GM19452 (cell line): Measurements from ENCODE around the gene KNTC1.
"Not testable (repeated sequence)": the region's sequence is repeated elsewhere in the genome, so short reads cannot be mapped to it uniquely, and the experiment has no call there.

Experiments
- ATAC-seq: cut with Tn5 transposase; IDR thresholded peaks from one replicate; pipeline ENCODE4 v1.9.1; 2021; ENCODE audit not compliant: unreplicated experiment

The KNTC1 gene

DNA sequence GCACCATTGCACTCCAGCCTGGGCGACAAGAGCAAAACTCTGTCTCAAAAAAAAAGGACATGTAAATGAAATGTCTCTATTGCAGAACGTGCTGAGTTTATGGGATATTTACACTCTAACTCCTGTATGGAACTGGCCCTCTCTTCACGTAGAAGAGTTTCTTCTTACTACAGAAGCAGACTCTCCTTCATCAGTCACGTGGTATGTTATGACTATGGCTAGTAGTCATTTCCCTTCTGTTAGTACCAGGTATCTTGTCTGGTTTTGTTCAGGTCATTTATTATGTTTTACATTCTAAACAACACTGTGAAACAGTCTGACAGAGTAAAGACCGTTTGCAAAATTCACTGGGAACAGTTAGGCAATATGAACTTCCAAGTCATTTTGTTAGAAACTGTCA lies 20.3 kb downstream of the KNTC1 start:
- no peak for ATAC-seq

DNA sequence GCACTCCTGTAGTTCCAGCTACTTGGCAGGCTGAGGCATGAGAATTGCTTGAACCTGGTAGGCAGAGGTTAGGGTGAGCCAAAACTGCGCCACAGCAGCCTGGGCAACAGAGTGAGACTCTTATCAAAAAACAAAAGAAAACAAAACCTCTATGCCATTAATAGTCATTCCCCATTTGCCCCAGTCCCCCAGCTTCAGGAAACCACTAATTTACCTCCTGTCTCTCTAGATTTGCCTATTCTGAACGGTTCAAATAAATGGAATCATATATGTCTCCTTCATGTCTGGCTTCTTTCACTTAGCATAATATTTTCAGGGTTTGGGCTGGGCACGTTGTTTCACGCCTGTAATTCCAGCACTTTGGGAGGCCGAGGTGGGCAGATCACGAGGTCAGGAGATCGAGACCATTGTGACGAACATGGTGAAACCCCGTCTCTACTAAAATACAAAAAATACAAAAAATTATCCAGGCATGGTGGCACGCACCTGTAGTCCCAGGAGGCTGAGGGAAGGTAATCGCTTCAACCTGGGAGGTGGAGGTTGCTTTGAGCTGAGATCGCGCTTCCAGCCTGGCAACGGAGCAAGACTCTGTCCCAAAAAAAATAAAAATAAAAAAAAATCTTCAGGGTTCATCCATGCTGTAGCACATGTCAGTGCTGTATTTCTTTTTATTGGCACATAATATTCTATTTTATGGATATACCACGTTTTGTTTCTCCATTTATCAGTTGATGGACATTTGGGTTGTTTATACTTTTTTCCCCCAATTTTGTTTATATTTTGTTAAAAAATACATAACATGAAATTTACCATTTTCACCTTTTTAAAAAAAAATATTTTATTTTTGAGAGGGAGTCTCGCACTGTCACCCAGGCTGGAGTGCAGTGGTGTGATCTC lies 31.9 kb downstream of the KNTC1 start:
- ATAC-seq, result no peak

DNA sequence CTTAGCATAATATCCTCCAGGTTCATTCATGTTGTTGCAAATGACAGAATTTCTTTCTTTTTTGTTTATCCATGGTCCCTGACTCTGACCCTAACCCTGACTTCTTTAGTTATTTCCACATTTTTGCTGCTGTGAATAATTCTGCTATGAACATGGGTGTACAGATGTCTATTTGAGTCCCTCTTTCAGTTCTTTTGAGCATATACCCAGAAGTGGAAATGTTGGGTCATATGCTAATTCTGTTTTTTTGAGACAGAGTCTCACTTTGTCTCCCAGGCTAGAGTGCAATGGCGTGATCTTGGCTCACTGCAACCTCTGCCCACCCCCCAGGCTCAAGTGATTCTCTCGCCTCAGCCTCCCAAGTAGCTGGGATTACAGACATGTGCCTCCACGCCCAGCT lies 33.1 kb downstream of the KNTC1 start:
- ATAC-seq, result no peak

DNA sequence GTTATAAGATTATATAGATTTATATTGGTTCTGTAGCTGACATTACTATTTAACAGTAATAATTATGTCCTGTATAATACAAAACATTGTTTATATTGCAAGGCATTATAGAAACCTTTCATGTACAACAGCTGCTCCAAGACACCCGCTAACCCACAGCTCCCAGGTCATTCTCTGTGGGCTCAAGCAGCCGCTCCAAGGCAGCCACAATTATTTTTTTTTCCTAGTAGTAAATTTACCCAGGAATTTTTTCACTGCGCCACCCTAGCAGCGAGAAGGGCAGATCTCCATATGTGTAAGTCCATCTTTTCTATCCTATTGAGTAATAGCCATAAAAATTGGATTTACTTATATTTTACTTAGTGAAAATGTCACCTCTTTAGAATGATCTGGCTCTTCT lies 36.3 kb downstream of the KNTC1 start:
- ATAC-seq, result no peak

DNA sequence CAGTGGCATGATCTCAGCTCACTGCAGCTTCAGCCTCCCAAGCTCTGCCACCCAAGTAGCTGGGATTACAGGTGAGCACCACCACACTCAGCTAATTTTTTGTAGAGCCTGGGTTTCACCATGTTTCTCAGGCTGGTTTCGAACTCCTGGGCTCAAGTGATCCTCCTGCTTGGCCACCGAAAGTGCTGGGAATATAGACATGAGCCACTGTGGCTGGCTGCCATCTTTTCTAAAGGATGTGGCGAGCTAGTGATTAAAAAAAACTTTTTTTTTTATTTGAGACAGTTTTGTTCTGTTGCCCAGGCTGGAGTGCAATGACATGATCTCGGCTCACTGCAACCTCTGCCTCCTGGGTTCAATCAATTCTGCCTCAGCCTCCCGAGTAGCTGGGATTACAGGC lies 39.8 kb downstream of the KNTC1 start:
- not testable (repeated sequence) for ATAC-seq

DNA sequence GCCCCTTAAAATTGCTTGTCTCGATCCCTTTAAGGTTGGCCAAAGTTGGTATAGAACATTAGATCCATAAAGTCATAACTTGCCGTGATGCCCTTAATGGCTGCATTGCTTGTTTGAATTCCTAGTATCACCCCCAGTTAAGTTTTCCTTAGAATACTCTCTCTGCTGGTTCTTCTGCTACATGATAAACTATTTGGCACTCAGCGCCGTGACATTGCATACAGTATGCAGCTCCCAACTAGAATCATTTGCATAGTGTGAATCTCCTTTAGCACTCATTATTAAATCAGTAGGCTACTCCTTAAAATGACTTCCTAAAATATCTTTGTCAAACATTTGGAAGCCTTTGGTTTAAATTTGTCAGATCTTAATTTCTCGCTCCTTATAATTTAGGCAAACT lies 42.2 kb downstream of the KNTC1 start:
- no peak for ATAC-seq

DNA sequence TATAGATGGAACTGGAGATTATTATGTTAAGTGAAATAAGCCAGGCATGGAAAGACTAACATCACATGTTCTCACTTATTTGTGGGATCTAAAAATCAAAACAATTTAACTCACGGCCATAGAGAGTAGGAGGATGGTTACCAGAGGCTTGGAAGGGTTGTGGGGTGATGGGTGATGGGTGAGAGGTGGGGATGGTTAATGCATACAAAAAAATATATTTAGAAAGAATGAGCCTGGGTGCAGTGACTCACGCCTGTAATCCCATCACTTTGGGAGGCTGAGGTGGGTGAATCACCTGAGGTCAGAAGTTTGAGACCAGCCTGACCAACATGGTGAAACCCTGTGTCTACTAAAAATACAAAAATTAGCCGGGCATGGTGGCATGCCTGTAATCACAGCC lies 43.0 kb downstream of the KNTC1 start:
- ATAC-seq, result not testable (repeated sequence)

DNA sequence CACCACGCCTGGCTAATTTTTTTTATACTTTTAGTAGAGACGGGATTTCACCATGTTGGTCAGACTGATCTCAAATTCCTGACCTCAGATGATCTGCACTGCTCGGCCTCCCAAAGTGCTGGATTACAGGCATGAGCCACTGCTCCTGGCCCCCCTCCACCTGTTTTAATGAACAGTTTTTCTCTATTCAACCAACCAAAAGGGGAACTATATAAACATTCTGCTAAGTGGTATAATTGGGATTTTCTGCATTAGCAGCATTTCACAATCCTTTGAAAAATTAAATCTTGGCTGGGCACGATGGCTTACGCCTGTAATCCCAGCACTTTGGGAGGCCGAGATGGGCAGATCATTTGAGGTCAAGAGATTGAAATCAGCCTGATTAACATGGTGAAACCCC lies 44.8 kb downstream of the KNTC1 start:
- no peak for ATAC-seq

DNA sequence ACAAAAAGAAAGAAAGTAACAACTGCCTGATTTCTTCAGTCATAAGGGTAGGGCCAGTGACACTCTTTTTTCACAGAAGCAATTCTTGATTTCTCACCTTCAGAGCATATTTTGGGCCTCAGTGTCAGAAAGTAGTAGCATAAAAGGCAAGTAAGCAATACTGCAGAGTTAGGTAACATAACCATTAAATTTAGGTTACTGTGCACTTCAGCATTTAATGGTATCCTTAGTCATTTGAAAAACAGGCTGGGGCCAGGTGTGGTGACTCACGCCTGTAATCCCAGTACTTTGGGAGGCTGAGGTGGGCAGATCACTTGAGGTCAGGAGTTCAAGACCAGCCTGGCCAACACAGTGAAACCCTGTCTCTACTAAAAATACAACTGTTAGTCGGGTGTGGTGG lies 56.2 kb downstream of the KNTC1 start:
- ATAC-seq, result not testable (repeated sequence)

DNA sequence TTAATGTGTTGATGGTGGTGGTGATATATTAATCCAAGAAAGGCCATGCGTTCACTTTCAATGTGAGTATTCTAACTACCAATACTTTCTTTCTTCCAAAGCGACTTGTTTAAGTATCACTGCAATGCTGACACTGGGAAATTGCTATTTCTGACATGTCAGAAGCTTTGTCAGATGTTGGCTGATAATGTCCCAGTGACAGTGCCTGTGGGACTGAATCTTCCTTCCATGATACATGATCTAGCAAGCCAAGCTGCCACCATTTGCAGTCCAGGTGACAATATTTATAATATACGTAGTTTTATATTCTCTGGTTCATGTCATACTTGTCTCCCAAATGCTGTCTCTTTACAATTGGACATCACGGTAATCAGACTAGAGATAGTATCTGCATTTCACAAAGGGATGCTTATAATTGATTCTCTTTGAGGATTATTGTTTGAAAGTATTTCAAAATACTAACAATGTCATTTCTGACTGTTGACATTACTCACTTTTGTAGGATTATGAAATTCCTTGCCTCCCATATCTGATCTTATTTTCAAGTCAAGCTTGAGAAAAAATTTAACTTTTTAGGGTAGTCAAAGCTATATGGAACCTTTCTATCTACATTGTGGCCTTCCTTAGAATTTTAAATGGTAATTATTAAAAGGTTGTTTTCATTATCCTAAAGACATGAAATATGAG lies 57.3 kb downstream of the KNTC1 start:
- ATAC-seq, result no peak

DNA sequence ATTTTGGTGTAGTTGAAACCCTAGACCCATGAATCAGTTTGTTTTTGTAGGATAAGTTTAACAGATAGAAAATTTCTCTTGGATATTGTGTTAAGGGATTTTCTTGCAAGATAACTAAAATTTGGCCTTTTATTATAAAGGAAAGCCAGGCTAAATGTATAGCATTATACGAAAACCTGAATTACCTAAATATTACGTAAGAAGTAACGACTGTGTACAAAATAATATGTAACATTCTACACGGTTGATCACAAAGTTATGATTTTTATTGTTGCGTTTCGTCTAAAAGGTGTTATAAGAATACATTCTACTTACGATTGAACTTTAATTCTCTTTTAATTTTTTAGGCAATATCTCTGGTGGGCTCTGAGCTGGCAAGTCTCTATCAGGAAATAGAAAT lies 63.9 kb downstream of the KNTC1 start:
- no peak for ATAC-seq

DNA sequence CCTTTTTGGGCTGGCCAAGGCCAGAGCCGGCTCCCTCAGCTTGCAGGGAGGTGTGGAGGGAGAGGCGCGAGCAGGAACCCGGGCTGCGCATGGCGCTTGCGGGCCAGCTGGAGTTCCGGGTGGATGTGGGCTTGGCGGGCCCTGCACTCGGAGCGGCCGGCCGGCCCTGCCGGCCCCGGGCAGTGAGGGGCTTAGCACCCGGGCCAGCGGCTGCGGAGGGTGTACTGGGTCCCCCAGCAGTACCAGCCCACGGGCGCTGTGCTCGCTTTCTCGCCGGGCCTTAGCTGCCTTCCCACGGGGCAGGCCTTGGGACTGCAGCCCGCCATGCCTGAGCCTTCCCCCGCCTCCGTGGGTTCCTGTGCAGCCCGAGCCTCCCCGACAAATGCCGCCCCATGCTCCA lies 64.9 kb downstream of the KNTC1 start:
- not testable (repeated sequence) for ATAC-seq

DNA sequence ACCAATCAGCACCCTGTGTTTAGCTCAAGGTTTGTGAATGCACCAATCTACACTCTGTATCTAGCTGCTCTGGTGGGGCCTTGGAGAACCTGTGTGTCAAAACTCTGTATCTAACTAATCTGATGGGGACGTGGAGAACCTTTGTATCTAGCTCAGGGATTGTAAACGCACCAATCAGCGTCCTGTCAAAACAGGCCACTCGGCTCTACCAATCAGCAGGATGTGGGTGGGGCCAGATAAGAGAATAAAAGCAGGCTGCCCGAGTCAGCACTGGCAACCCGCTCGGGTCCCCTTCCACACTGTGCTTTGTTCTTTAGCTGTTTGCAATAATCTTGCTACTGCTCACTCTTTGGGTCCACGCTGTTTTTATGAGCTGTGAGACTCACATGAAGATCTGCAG lies 65.5 kb downstream of the KNTC1 start:
- ATAC-seq, result not testable (repeated sequence)

DNA sequence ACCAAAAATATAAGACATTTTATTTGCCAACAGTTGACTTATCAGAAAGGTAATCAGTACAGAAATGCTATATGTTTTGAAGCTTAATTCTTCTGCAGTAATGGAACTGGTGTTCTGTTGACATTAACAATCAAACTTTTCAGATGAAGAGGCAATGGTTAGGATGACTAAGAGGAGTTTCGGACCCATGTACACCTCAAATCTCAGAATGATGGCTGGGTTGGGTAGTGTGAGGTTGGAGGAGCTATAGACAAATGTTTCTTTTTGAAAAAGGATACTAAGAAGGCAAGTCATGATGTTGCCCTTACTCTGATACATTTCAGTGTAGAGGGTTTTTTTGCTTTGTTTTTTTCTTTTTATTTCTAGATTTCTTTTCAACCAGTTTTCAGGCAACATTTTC lies 66.9 kb downstream of the KNTC1 start:
- ATAC-seq, result no peak

DNA sequence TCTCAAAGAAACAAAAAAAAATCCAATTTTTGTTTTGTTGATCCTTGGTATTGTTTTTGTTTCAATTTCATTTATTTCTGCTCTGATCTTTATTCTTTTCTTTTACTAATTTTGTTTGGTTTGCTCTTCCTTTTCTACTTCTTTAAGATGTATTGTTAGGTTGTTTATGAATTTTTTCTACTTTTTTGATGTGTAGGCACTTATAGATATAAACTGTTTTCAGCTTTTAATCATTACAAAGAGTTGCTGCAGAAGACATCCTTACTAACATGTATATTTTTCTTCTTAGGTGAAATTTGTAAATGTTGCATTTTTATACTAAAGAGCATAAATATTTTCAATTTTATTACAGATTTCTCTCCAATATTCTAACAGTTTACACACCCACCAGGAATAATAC lies 69.8 kb downstream of the KNTC1 start:
- ATAC-seq, result no peak

DNA sequence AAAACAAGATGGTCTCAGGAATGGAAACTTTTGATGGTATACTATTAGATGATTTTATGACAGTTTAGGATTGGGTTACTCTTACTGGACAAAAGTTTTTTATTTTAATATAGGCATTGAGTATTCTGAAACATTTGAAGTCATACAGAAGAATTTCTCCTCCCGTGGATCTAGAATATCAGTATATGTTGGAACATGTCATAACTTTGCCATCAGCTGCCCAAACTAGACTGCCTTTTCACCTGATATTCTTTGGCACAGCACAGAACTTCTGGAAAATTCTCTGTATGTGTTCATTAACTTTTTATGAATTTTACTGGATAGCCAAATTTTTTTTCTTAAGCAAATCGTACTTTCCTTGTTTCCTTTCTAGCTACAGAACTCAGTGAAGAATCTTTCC lies 75.4 kb downstream of the KNTC1 start:
- ATAC-seq, result no peak

DNA sequence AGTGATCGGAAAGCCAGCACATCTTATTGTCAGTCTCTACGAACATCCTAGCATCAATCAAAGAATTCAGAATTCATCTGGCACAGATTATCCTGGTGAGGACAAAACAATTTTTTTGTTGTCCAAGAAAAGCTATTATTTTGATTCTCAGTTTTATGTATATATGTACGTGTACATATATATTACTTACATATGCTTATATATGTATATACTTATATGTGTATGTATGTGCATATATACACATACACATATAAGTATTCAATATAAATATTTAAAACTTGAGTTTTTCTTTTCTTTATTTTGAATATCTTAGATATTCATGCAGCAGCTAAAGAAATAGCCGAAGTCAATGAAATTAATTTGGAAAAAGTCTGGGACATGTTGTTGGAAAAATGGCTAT lies 77.9 kb downstream of the KNTC1 start:
- ATAC-seq, result no peak

DNA sequence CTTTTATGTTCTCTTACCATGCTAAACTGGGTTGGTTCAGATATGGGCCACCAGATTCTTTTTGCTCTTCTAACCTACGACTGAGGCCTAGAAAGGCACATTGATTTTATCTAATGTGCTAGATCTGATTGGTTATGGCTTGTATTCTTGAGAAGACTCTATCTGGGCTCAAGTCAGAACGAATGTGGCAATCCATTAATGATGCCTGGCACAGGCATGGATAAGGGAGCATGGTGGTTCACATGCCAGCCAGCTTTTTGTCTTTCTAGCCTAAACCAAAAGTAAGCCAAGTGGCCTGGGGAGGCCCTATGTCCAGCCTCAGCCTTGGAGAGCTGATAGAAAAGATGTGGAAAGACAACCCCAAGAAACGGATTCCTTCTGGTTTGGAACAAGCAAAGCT lies 82.7 kb downstream of the KNTC1 start:
- ATAC-seq, result no peak

DNA sequence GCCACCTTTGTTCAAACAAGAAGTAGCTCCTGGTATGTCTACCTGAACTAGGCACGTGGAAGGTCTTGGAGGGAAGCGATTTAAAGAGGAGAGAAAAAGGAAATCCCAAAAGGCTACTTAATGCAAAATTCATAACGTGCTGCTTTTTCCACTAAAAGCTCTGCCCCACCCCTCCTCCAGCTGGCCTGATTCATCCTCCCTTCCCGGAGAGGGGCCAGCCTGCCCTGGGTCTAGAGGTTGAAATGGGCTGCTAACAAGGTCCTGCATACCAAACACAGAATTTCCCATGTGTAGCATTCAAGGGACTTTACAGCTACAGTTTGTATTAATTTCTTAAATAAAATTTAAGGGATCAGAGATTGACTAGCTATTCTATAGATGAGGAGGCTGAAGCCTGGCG lies 83.2 kb downstream of the KNTC1 start:
- no peak for ATAC-seq

DNA sequence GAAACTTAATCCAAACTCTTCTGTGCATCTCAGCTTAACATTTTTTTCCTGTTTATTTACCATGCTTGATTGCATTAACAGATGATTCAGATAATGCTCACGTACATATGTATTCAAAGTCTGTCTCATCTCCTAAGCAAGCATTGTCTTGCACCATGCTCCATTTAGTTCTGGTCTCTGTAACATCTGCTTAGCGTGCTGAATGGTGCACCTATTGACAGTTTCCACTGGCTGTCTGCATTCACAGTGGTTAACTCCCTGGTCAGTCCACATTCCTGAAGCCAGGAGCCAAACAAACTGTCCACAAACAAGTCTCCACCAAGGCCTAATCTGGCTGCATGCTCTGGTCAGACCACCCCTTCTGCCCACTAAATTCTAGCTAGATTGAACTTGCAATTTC lies 83.9 kb downstream of the KNTC1 start:
- ATAC-seq, result no peak

DNA sequence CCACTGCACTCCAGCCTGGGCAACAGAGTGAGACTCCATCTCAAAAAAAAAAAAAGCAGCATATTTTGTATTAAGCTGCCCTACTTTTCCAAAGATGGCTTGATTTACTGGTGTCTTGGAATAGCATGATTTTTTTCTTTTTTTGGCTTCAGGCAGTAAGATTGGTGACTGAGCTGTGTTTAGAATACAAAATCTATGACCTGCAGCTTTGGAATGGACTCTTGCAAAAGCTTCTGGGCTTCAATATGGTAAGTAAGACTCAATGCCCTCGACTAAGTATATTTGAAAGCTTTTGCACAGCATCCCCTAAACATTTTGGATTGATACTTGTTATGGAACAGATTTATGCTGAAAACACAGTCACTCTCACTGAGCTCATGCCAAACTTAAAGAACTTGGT lies 87.8 kb downstream of the KNTC1 start:
- ATAC-seq, result no peak

DNA sequence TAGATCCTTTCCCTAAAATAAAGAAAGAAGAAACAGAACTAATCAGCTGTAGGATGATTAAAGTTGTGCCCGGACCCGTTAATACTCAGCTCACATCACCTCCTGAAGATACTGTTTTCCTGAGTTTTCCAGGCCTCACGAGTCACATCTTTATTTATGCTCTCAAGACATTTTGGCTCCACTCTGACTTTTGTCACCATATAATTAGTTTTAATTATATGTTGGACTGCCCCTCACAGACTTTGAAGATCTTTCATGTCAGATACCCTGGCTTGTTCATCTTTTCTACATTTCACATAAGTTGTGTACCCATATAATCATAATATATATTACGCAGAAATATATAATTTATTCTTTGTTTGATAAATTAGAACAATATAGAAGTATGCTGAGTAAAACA lies 88.7 kb downstream of the KNTC1 start:
- no peak for ATAC-seq

DNA sequence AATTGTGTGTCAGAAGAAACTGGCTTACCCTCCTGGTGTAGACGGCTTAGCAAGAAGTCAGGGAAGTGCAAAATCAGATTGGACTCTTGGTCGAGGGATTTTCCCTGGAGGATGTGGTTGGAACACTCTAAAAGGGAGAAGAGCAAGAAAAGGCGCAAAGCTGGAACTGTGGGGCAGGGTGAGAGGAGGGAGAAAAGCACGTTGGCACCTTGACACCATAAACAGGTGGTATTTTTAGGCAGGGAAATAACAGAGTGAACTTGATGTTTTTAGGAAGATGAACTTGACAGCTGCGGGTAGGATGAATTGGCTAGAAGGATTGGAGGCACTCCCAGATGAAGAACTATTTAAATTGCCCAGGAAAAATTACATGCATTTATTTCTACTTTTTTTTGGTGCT lies 108.4 kb downstream of the KNTC1 start:
- ATAC-seq, result no peak
